ENCODE measurements around the gene TRMT10C. TPM values are rescaled to one million over a fixed set of nuclear protein-coding genes. Genes with fewer than 3 reads are reported as not detected.

The TRMT10C gene
- total and polyA plus RNA-seq, 2 donors (not counting 1 experiment from before 2014, with no cell fraction given), result 20.6 to 23.8 TPM

DNA sequence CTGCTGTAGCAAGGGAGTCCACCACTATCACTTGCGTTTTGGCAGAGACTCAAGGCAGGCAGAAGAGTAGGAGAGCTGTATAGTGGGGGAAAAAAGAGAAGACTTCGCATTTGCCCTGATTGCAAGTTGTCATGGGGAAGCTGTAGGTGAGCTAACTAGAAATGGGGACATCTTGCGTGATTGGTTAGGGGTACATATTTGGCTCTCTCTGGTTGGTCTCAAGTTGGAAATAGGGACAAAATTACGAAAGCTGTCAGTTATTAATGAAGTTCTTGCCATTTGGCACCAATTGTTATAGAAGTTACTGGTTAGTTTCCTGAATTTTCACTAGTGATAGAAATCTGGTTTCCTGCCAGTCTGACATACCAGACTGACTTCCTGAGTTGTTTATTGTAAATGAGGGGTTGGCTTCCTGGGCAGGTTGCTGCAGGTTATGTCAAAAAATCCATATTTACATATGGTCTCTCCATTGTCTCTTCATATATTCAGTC lies 40.4 kb upstream of the TRMT10C start:
- no peak for DNase-seq (ENCODE audit: low read depth in 2 of 2)
- Histone ChIP-seq H4K20me1 (ENCODE audit: control insufficient read depth, extremely low read depth, insufficient read depth, low read length) (no peaks in the 10 kb centered on the region), H3K27me3 (ENCODE audit: control insufficient read depth, insufficient read depth, low read length) (no peaks in the 10 kb centered on the region), H3K4me2 (ENCODE audit: extremely low read depth, insufficient read depth, low read length) (no peak overlapping the region), H3K27ac (ENCODE audit: insufficient read depth, low read length) (no peak overlapping the region), H2AFZ (ENCODE audit: low read length) (no peak overlapping the region), H3K9ac (ENCODE audit: insufficient read depth, low read length) (no peak overlapping the region), H3K4me3 (replicated peaks in 1 of 4; ENCODE audit: control extremely low read depth in 1 of 4, insufficient read depth in 1 of 4, low read depth in 3 of 4, low read length in 4 of 4) (no peak overlapping the region), H3K36me3 (ENCODE audit: control insufficient read depth, insufficient read depth, low read length) (no peaks in the 10 kb centered on the region), H3K79me2 (ENCODE audit: control insufficient read depth, insufficient read depth, low read length) (no peaks in the 10 kb centered on the region), H3K4me1 (ENCODE audit: control insufficient read depth, extremely low read depth, insufficient read depth, low read length) (no peaks in the 10 kb centered on the region), H3K9me3 (ENCODE audit: control insufficient read depth, insufficient read depth, low read depth, low read length) (no peaks in the 10 kb centered on the region)
- TF ChIP-seq, protein P1, sequence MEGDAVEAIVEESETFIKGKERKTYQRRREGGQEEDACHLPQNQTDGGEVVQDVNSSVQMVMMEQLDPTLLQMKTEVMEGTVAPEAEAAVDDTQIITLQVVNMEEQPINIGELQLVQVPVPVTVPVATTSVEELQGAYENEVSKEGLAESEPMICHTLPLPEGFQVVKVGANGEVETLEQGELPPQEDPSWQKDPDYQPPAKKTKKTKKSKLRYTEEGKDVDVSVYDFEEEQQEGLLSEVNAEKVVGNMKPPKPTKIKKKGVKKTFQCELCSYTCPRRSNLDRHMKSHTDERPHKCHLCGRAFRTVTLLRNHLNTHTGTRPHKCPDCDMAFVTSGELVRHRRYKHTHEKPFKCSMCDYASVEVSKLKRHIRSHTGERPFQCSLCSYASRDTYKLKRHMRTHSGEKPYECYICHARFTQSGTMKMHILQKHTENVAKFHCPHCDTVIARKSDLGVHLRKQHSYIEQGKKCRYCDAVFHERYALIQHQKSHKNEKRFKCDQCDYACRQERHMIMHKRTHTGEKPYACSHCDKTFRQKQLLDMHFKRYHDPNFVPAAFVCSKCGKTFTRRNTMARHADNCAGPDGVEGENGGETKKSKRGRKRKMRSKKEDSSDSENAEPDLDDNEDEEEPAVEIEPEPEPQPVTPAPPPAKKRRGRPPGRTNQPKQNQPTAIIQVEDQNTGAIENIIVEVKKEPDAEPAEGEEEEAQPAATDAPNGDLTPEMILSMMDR (conservative IDR thresholded peaks at IDR 0.05 in 1 of 2, IDR thresholded peaks at IDR 0.05 in 1 of 2; ENCODE audit: low read depth in 1 of 2, low read length in 2 of 2), result no peak
- TF ChIP-seq EZH2 (IDR thresholded peaks at IDR 0.05; ENCODE audit: low read length, missing control alignments), result no peak

DNA sequence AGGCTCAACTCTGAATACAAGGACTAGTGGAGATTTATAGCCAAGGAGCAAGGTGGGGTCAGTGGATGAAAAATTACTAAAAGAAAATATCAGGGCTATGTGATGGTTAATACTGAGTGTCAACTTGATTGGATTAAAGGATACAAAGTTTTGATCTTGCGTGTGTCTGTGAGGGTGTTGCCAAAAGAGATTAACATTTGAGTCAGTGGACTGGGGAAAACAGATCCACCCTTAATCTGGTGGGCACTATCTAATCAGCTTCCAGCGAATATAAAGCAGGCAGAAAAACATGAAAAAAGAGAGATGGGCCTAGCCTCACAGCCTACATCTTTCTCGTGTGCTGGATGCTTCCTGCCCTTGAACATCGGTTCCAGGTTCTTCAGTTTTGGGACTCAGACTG lies 34.2 kb upstream of the TRMT10C start:
- no peaks in the 10 kb centered on the region for H4K20me1 ChIP-seq (ENCODE audit: control insufficient read depth, extremely low read depth, insufficient read depth, low read length)
- H3K27ac ChIP-seq (ENCODE audit: insufficient read depth, low read length), result no peak overlapping the region
- H2AFZ ChIP-seq (ENCODE audit: low read length), result no peak overlapping the region
- no peak overlapping the region for H3K4me3 ChIP-seq (replicated peaks in 1 of 4; ENCODE audit: control extremely low read depth in 1 of 4, insufficient read depth in 1 of 4, low read depth in 3 of 4, low read length in 4 of 4)
- DNase-seq (ENCODE audit: low read depth in 2 of 2), result no peak
- no peaks in the 10 kb centered on the region for H3K4me1 ChIP-seq (ENCODE audit: control insufficient read depth, extremely low read depth, insufficient read depth, low read length)
- H3K27me3 ChIP-seq (ENCODE audit: control insufficient read depth, insufficient read depth, low read length), result peaks cover 3% of the 10 kb centered on the region
- no peak for TF ChIP-seq EZH2 (IDR thresholded peaks at IDR 0.05; ENCODE audit: low read length, missing control alignments)
- TF ChIP-seq, protein P1 (conservative IDR thresholded peaks at IDR 0.05 in 1 of 2, IDR thresholded peaks at IDR 0.05 in 1 of 2; ENCODE audit: low read depth in 1 of 2, low read length in 2 of 2), result no peak
- H3K79me2 ChIP-seq (ENCODE audit: control insufficient read depth, insufficient read depth, low read length), result no peaks in the 10 kb centered on the region
- no peaks in the 10 kb centered on the region for H3K36me3 ChIP-seq (ENCODE audit: control insufficient read depth, insufficient read depth, low read length)
- no peak overlapping the region for H3K9ac ChIP-seq (ENCODE audit: insufficient read depth, low read length)
- H3K4me2 ChIP-seq (ENCODE audit: extremely low read depth, insufficient read depth, low read length), result no peak overlapping the region
- no peaks in the 10 kb centered on the region for H3K9me3 ChIP-seq (ENCODE audit: control insufficient read depth, insufficient read depth, low read depth, low read length)

DNA sequence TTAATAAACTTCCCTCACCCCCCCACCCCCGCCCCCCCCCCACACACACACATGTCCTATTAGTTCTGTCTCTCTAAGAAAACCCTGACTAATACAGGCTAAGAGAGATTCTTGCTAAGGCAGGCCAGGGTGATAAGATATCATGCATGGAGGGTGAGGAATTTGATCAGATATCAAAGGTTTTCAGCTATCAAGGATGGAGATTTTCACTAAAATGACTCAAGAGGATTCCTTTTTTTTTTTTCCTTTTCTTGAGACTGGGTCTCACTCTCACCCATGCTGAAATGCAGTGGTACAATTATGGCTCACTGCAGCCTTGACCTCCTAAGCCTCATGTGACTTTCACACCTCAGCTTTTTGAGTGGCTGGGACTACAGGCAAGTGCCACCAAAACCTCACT lies 33.8 kb upstream of the TRMT10C start:
- Histone ChIP-seq H3K4me2 (ENCODE audit: extremely low read depth, insufficient read depth, low read length) (no peak overlapping the region), H3K9ac (ENCODE audit: insufficient read depth, low read length) (no peak overlapping the region), H3K27ac (ENCODE audit: insufficient read depth, low read length) (no peak overlapping the region), H3K9me3 (ENCODE audit: control insufficient read depth, insufficient read depth, low read depth, low read length) (no peaks in the 10 kb centered on the region), H3K4me3 (replicated peaks in 1 of 4; ENCODE audit: control extremely low read depth in 1 of 4, insufficient read depth in 1 of 4, low read depth in 3 of 4, low read length in 4 of 4) (no peak overlapping the region), H2AFZ (ENCODE audit: low read length) (no peak overlapping the region), H3K4me1 (ENCODE audit: control insufficient read depth, extremely low read depth, insufficient read depth, low read length) (no peaks in the 10 kb centered on the region), H3K79me2 (ENCODE audit: control insufficient read depth, insufficient read depth, low read length) (no peaks in the 10 kb centered on the region), H3K36me3 (ENCODE audit: control insufficient read depth, insufficient read depth, low read length) (no peaks in the 10 kb centered on the region), H3K27me3 (ENCODE audit: control insufficient read depth, insufficient read depth, low read length) (peaks cover 3% of the 10 kb centered on the region), H4K20me1 (ENCODE audit: control insufficient read depth, extremely low read depth, insufficient read depth, low read length) (no peaks in the 10 kb centered on the region)
- TF ChIP-seq, protein P1 (conservative IDR thresholded peaks at IDR 0.05 in 1 of 2, IDR thresholded peaks at IDR 0.05 in 1 of 2; ENCODE audit: low read depth in 1 of 2, low read length in 2 of 2), result no peak
- no peak for TF ChIP-seq EZH2 (IDR thresholded peaks at IDR 0.05; ENCODE audit: low read length, missing control alignments)
- DNase-seq (ENCODE audit: low read depth in 2 of 2), result no peak

Measured in fibroblast of lung (primary cell).